Keratinocyte (primary cell): ENCODE measurements around the gene SMIM22. TPM values are rescaled to one million over a fixed set of nuclear protein-coding genes. Genes with fewer than 3 reads are reported as not detected.

ENCODE experiments used
- DNase-seq: peaks from one replicate; pipeline ENCODE4 v3.0.0-alpha.2; 2011; ENCODE audit warnings: low read depth, missing footprints, low spot score
- FAIRE-seq: peaks from 2 replicates; lab custom pipeline; 2011; peaks lifted over from hg19 to GRCh38; lab: Jason Lieb, UNC
- H2AFZ ChIP-seq: 2 replicates; pipeline ENCODE4 v1.6.0; 2012; ENCODE audit warnings: low read length, control low read depth, inconsistent platforms; ENCODE audit not compliant: control insufficient read depth
- H3K27ac ChIP-seq: 2 replicates; pipeline ENCODE4 v1.5.1; 2011; ENCODE audit warnings: low read length; ENCODE audit not compliant: control insufficient read depth, insufficient read depth
- H3K27me3 ChIP-seq: 3 replicates; pipeline ENCODE4 v1.6.0; 2011; ENCODE audit warnings: low read length; ENCODE audit not compliant: control insufficient read depth, insufficient read depth; ENCODE audit errors: extremely low read depth
- H3K36me3 ChIP-seq, 2 experiments: 2 replicates in 1 of 2; 3 replicates in 1 of 2; pipeline ENCODE4 v1.5.1; 2011; ENCODE audit warnings: low read length in 2 of 2, mild to moderate bottlenecking in 1 of 2; ENCODE audit not compliant: control insufficient read depth in 2 of 2, insufficient read depth in 2 of 2; ENCODE audit errors: extremely low read depth in 1 of 2
- H3K4me1 ChIP-seq: 3 replicates; pipeline ENCODE4 v1.5.1; 2011; ENCODE audit warnings: low read length; ENCODE audit not compliant: control insufficient read depth, insufficient read depth; ENCODE audit errors: extremely low read depth
- H3K4me2 ChIP-seq: 3 replicates; pipeline ENCODE4 v1.6.0; 2011; ENCODE audit warnings: low read depth, low read length; ENCODE audit not compliant: control insufficient read depth, insufficient read depth; ENCODE audit errors: extremely low read depth
- H3K4me3 ChIP-seq, 3 experiments: fragments of 200-600 bp in 1 of 3; sonication (generic) in 1 of 3; 2 replicates in 2 of 3; 3 replicates in 1 of 3; pipeline ENCODE4 v1.5.1; 2011 to 2016; ENCODE audit warnings: low read length in 3 of 3, mild to moderate bottlenecking in 3 of 3, control low read depth in 2 of 3, inconsistent platforms in 1 of 3, low read depth in 1 of 3, mixed read lengths in 1 of 3, mixed run types in 1 of 3, moderate library complexity in 1 of 3; ENCODE audit not compliant: control insufficient read depth in 2 of 3, insufficient read depth in 2 of 3; ENCODE audit errors: extremely low read depth in 1 of 3
- H3K79me2 ChIP-seq: 2 replicates; pipeline ENCODE4 v1.6.0; 2012; ENCODE audit warnings: low read length; ENCODE audit not compliant: control insufficient read depth, insufficient read depth
- H3K9ac ChIP-seq: 3 replicates; pipeline ENCODE4 v1.6.0; 2011; ENCODE audit warnings: low read length; ENCODE audit not compliant: control insufficient read depth, insufficient read depth; ENCODE audit errors: extremely low read depth
- H3K9me1 ChIP-seq: 3 replicates; pipeline ENCODE4 v1.6.0; 2011; ENCODE audit warnings: low read length; ENCODE audit not compliant: control insufficient read depth, insufficient read depth; ENCODE audit errors: extremely low read depth
- H3K9me3 ChIP-seq: 2 replicates; pipeline ENCODE4 v1.5.1; 2012; ENCODE audit warnings: low read depth, low read length; ENCODE audit not compliant: control insufficient read depth
- H4K20me1 ChIP-seq: 3 replicates; pipeline ENCODE4 v1.6.0; 2011; ENCODE audit warnings: low read length; ENCODE audit not compliant: control insufficient read depth, insufficient read depth; ENCODE audit errors: extremely low read depth
- CTCF ChIP-seq, 3 experiments: IDR thresholded peaks in 1 of 3; conservative IDR thresholded peaks in 1 of 3; optimal IDR thresholded peaks in 1 of 3; 2 replicates in 2 of 3; 3 replicates in 1 of 3; pipeline versions ENCODE3 to v1.5.1; 2011; ENCODE audit warnings: low read length in 3 of 3, mild to moderate bottlenecking in 3 of 3, moderate library complexity in 2 of 3, control low read depth in 1 of 3, inconsistent platforms in 1 of 3; ENCODE audit not compliant: insufficient read depth in 2 of 3; ENCODE audit errors: extremely low read depth in 1 of 3
- EZH2 ChIP-seq: IDR thresholded peaks from one replicate; pipeline ENCODE4 v1.6.1; 2012; ENCODE audit warnings: inconsistent platforms, mild to moderate bottlenecking, low read length, moderate library complexity
- dilution Hi-C: fragments of 300-500 bp; cut with MboI; formaldehyde crosslinking; loops from one replicate; pipeline ENCODE4 v1.7.0; 2020; ENCODE audit warnings: low sequenced_read_pairs; ENCODE audit not compliant: extremely low pct_ligation_motif_present
- polyA plus RNA-seq, 5 experiments: library from polyadenylated mRNA; depleted of rRNA in 3 of 5; stranded (reverse) in 3 of 5; stranded (forward) in 1 of 5; unstranded in 1 of 5; fragments of >200 nt; gene quantifications; 1 replicate in 1 of 5; 2 replicates in 3 of 5; 3 replicates in 1 of 5; pipeline versions ENCODE4 v1.2.1 to v1.2.3, GENCODE V29; 2011 to 2012; ENCODE audit warnings: missing spikeins in 2 of 5, low read depth in 1 of 5, low replicate concordance in 1 of 5

Gene SMIM22
- polyA plus RNA-seq, 1 donor (not counting 4 experiments of a cell fraction or from before 2014, with no cell fraction given): 10.6 TPM

DNA sequence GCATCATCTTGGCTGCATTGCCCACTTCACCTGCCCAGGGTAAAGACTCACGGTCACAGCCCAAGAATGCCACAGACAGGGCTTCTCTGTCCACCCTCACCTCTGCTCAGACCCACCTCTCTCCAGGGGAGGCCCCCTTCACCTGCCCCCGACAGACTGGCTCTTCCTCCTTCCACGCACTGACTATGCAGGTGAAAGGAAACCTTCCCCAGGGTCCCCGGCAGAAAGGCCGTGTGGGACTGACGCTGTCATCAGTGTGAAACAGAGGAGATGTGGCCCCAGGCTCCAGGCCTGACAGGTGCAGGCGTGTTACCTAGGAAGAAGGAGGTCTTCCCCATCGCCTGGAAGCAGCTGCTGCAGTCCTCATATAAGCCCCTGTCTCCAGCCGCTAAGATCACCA is 16.6 kb downstream of the SMIM22 start:
- no peak overlapping the region for H2AFZ ChIP-seq
- H3K27me3 ChIP-seq: no peaks in the 10 kb centered on the region
- dilution Hi-C loops: no loop called here
- H3K36me3 ChIP-seq: peaks cover 21 to 34% of the 10 kb centered on the region in 2 experiments
- no peak for DNase-seq
- no peaks in the 10 kb centered on the region for H3K9me3 ChIP-seq
- no peak overlapping the region for H3K9ac ChIP-seq
- H3K4me2 ChIP-seq: no peak overlapping the region
- H3K79me2 ChIP-seq: no peaks in the 10 kb centered on the region
- FAIRE-seq: no peak
- peaks cover 2% of the 10 kb centered on the region for H3K4me1 ChIP-seq
- TF ChIP-seq CTCF (optimal IDR thresholded peaks at IDR 0.05 in 1 of 3, IDR thresholded peaks at IDR 0.05 in 1 of 3, conservative IDR thresholded peaks at IDR 0.05 in 1 of 3; ENCODE audit: extremely low read depth in 1 of 3, insufficient read depth in 2 of 3, low read length in 3 of 3) (no peak), EZH2 (no peak)
- H3K4me3 ChIP-seq: no peak overlapping the region
- no peak overlapping the region for H3K27ac ChIP-seq
- no peaks in the 10 kb centered on the region for H3K9me1 ChIP-seq
- H4K20me1 ChIP-seq: no peaks in the 10 kb centered on the region

DNA sequence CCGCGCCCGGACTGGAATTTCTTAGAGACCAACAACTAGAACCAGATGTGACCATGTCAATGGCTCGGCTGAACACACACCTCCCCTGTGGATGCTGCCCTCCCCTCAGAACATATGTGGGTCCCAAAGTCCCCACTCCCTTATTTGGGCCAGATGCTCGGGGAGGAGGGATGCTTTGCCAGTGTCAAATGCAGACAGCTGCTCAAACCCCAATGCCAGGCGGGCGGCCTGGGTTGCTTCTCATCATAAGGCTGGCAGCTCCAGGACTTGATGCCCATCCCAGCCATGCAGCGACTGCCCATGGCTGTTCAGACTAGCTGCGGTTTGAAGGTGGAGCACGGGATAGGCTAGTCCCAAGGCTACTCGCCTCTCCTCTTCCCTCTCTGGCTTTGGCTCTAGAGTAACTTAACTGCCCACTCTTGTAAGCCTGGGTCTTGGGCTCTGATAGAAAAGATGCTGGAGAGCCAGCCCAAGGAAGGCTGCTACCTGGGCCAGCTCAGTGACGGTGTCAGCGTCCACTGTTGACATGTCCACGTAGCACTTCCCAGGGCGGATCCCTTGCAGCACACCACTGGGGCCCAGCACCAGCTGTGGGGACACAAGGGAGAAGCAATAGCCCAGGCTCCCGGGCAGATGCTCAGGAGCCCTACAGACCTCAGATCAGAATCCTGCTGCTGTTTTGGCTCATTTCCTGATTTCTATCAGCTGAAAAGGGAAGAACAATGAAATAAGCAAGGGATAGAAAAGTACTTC is 18.3 kb downstream of the SMIM22 start:
- H3K4me3 ChIP-seq: no peak overlapping the region
- H3K79me2 ChIP-seq: no peaks in the 10 kb centered on the region
- no peak overlapping the region for H3K4me2 ChIP-seq
- peaks cover 25 to 36% of the 10 kb centered on the region in 2 experiments for H3K36me3 ChIP-seq
- FAIRE-seq (no peak), DNase-seq (no peak)
- H3K27me3 ChIP-seq: no peaks in the 10 kb centered on the region
- dilution Hi-C loops: no loop called here
- TF ChIP-seq CTCF (optimal IDR thresholded peaks at IDR 0.05 in 1 of 3, IDR thresholded peaks at IDR 0.05 in 1 of 3, conservative IDR thresholded peaks at IDR 0.05 in 1 of 3; ENCODE audit: extremely low read depth in 1 of 3, insufficient read depth in 2 of 3, low read length in 3 of 3) (no peak), EZH2 (no peak)
- H3K27ac ChIP-seq: no peak overlapping the region
- H3K9ac ChIP-seq: no peak overlapping the region
- no peaks in the 10 kb centered on the region for H3K9me3 ChIP-seq
- no peak overlapping the region for H2AFZ ChIP-seq
- H4K20me1 ChIP-seq: no peaks in the 10 kb centered on the region
- H3K4me1 ChIP-seq: peaks cover 2% of the 10 kb centered on the region
- H3K9me1 ChIP-seq: no peaks in the 10 kb centered on the region
